Heart right ventricle (tissue), 16 donors: Measurements from ENCODE around the gene LRR1. TPM values are rescaled to one million over a fixed set of nuclear protein-coding genes. Genes with fewer than 3 reads are reported as not detected.

Experiments used
- ATAC-seq, 8 donors: fragments of 200-7000 bp; cut with Tn5 transposase; one replicate each; pipeline ENCODE4 v1.9.1; 2020; ENCODE audit warnings: mild to moderate bottlenecking in 8 of 8, moderate library complexity in 8 of 8, moderate number of reproducible peaks in 1 of 8
- DNase-seq, 2 donors: peaks; one replicate each; pipeline ENCODE4 v3.0.0-alpha.2; 2020
- H3K27ac ChIP-seq, 10 donors: fragments of 200-600 bp; sonication (generic) in 2 of 10; one replicate each; pipeline versions ENCODE4 v1.5.0 to v1.8.0; 2020 to 2022; ENCODE audit warnings: mild to moderate bottlenecking in 3 of 10
- H3K27me3 ChIP-seq, 7 donors: fragments of 200-600 bp; one replicate each; pipeline ENCODE4 v1.8.0; 2021 to 2022; ENCODE audit warnings: mild to moderate bottlenecking in 2 of 7
- H3K36me3 ChIP-seq, 9 donors: fragments of 200-600 bp; sonication (generic) in 1 of 9; one replicate each; pipeline versions ENCODE4 v1.5.0 to v1.8.0; 2020 to 2022; ENCODE audit warnings: mild to moderate bottlenecking in 2 of 9
- H3K4me1 ChIP-seq, 9 donors: fragments of 200-600 bp; sonication (generic) in 1 of 9; one replicate each; pipeline versions ENCODE4 v1.5.0 to v1.8.0; 2020 to 2022; ENCODE audit warnings: mild to moderate bottlenecking in 4 of 9
- H3K4me3 ChIP-seq, 10 donors: fragments of 200-600 bp; sonication (generic) in 2 of 10; one replicate each; pipeline versions ENCODE4 v1.5.0 to v1.8.0; 2020 to 2022; ENCODE audit warnings: mild to moderate bottlenecking in 7 of 10, moderate library complexity in 2 of 10
- H3K9me3 ChIP-seq, 11 donors: fragments of 200-600 bp in 10 of 11; sonication (generic) in 2 of 11; one replicate each; pipeline versions ENCODE4 v1.5.0 to v1.8.0; 2013 to 2022; ENCODE audit warnings: mild to moderate bottlenecking in 2 of 11, control low read depth in 1 of 11, moderate library complexity in 1 of 11
- CTCF ChIP-seq, 9 donors: fragments of 200-600 bp; sonication (generic) in 2 of 9; IDR thresholded peaks; one replicate each; pipeline versions ENCODE4 v1.5.0 to v1.8.0; 2021 to 2022; ENCODE audit warnings: antibody characterized with exemption in 9 of 9, mild to moderate bottlenecking in 5 of 9, moderate library complexity in 1 of 9
- WGBS, 2 donors: extraction: QIAGEN DNeasy Blood & Tissue Kit; methylation state at CpG; one replicate each; pipeline ENCODE4 v1.1.7; 2013; ENCODE audit warnings: inconsistent platforms in 1 of 2; 5-methylcytosine and 5-hydroxymethylcytosine counted together
- intact Hi-C, 10 donors: fragments of 100-400 bp; cut with DNase I; formaldehyde crosslinking; loops; one replicate each; pipeline versions ENCODE4 v1.11.1 to v1.14.2; 2022
- polyA plus RNA-seq, 2 donors: library from polyadenylated mRNA; stranded (reverse); fragments of 200-250 nt; gene quantifications; one replicate each; pipeline ENCODE4 v1.2.3, GENCODE V29; 2013
- total RNA-seq, 10 donors: library from RNA; stranded (reverse); fragmentation: NEBNext Ultra II Directional in 3 of 10; extraction: Animal tissue kit (Norgen Biotek cat#: 25700) in 3 of 10; gene quantifications; one replicate each; pipeline versions ENCODE4 v1.2.1 to v1.2.4, GENCODE V29; 2021 to 2023
- donor health status: Arrhythmogenic right ventricular cardiomyopathy.
- donor health status: ischemic (EF 13 %, LVEDD 7.1; RV severe dilation, severe dysfunction).
- donor health status: healthy with polysubstance abuse.
- donor health status: DM: no; HTN: yes; CAD: no.
- donor health status: DM: no; HTN: no; CAD: no.
- donor health status: ischemic (EF 25% LVEDD 6.9; RV normal size, moderate dysfunction).
- donor health status: ischemic (EF 25% LVEDD 5.7; RV mildly dilated, moderate dysfunction).
- donor health status: healthy.
- donor health status: DM: yes; HTN: yes; CAD: no.
- donor health status: Ischemic cardiomyopathy.
- donor health status: ischemic (EF 35%, LVEDD 5.7; RV mildly dilated, moderate dysfunction).
- donor health status: nonischemic (EF 11% LVEDD 7.7; RV severe dilation, severe dysfunction).
- donor health status: DM: yes; HTN: yes; CAD: no.
- donor health status: PGD.
- donor health status: ischemic (EF 29% LVEDD 5.4; RV normal size, mild dysfunction).
- donor health status: nonischemic (EF 23%, LVEDD 6.1; RV moderate dilation, normal function).

The LRR1 gene
- total and polyA plus RNA-seq, 12 donors: 2.7 to 38.4 (median 6.5) TPM

GRCh38 chr14:49640540-49641417, 42.0 kb downstream of the LRR1 start:
- ATAC-seq (no peak), DNase-seq (no peak)
- Histone ChIP-seq H3K9me3 (no peaks in the 10 kb centered on the region), H3K27me3 (no peaks in the 10 kb centered on the region), H3K27ac (peak overlapping the region in 2 of 10 donors; percentile 26 to 55), H3K4me1 (peaks cover 3 to 52% (median 28%) of the 10 kb centered on the region in 9 donors), H3K4me3 (no peak overlapping the region), H3K36me3 (peaks cover 0 to 52% (median 0%) of the 10 kb centered on the region in 9 donors)
- TF ChIP-seq CTCF (IDR thresholded peaks at IDR 0.05): no peak
- WGBS, 2 donors: 92 to 96% methylated on average over 7 of the region's 7 CpGs
- intact Hi-C loops: loop anchor here in 1 of 10 donors (5.0 kb wide), 1 partner anchor 127 kb away; the partner anchor contains the start of gene KLHDC2

- Histone ChIP-seq H3K4me3 (no peak overlapping the region), H3K27me3 (no peaks in the 10 kb centered on the region), H3K9me3 (no peaks in the 10 kb centered on the region), H3K4me1 (peaks cover 0 to 43% (median 18%) of the 10 kb centered on the region in 9 donors), H3K36me3 (peaks cover 0 to 48% (median 0%) of the 10 kb centered on the region in 9 donors), H3K27ac (peak overlapping the region in 9 of 10 donors; percentile 2 to 62 (median 31))
- intact Hi-C loops: loop anchor here in 1 of 10 donors (5.0 kb wide), 1 partner anchor 126 kb away; the partner anchor contains the start of gene KLHDC2
- ATAC-seq (peak in 7 of 8 donors; percentile 37 to 96 (median 64)), DNase-seq (no peak)
- TF ChIP-seq CTCF (IDR thresholded peaks at IDR 0.05): no peak
- 56 to 61% methylated on average over 8 of the region's 8 CpGs for WGBS, 2 donors
Observed at GRCh38 chr14:49641697-49642129, 43.0 kb downstream of the LRR1 start.

- H3K27me3 ChIP-seq: no peaks in the 10 kb centered on the region
- H3K4me3 ChIP-seq: no peak overlapping the region
- H3K4me1 ChIP-seq: peaks cover 0 to 39% (median 17%) of the 10 kb centered on the region in 9 donors
- ATAC-seq (peak in 5 of 8 donors; percentile 36 to 69 (median 46)), DNase-seq (no peak)
- peak overlapping the region in 9 of 10 donors; percentile 2 to 62 (median 31) for H3K27ac ChIP-seq
- H3K9me3 ChIP-seq: no peaks in the 10 kb centered on the region
- TF ChIP-seq CTCF (IDR thresholded peaks at IDR 0.05): no peak
- intact Hi-C loops: loop anchor here in 1 of 10 donors (5.0 kb wide), 1 partner anchor 125 kb away; the partner anchor contains the start of gene KLHDC2
- H3K36me3 ChIP-seq: peaks cover 0 to 44% (median 0%) of the 10 kb centered on the region in 9 donors
Observed at GRCh38 chr14:49642163-49642562, 43.4 kb downstream of the LRR1 start.

- no peaks in the 10 kb centered on the region for H3K27me3 ChIP-seq
- ATAC-seq (no peak), DNase-seq (no peak)
- intact Hi-C loops: no loop called here
- 97 to 98% methylated on average over 6 of the region's 6 CpGs for WGBS, 2 donors
- no peaks in the 10 kb centered on the region for H3K4me1 ChIP-seq
- H3K4me3 ChIP-seq: no peak overlapping the region
- peaks cover 0 to 6% (median 0%) of the 10 kb centered on the region in 9 donors for H3K36me3 ChIP-seq
- TF ChIP-seq CTCF (IDR thresholded peaks at IDR 0.05): no peak
- no peaks in the 10 kb centered on the region for H3K9me3 ChIP-seq
- H3K27ac ChIP-seq: no peak overlapping the region
Observed at GRCh38 chr14:49653508-49653907, 54.8 kb downstream of the LRR1 start.
